RCC 7860 (cell line): ENCODE measurements around the gene GNAL.

Source experiments
- DNase-seq: peaks from one replicate; pipeline ENCODE4 v3.0.0-alpha.2; 2015; ENCODE audit warnings: low spot score
- FAIRE-seq: peaks from 2 replicates; lab custom pipeline; 2012; peaks lifted over from hg19 to GRCh38; lab: Jason Lieb, UNC

Gene GNAL

GRCh38 chr18:11865071-11865470, 176.0 kb downstream of the GNAL start:
- no peak for DNase-seq
- no peak for FAIRE-seq

DNA sequence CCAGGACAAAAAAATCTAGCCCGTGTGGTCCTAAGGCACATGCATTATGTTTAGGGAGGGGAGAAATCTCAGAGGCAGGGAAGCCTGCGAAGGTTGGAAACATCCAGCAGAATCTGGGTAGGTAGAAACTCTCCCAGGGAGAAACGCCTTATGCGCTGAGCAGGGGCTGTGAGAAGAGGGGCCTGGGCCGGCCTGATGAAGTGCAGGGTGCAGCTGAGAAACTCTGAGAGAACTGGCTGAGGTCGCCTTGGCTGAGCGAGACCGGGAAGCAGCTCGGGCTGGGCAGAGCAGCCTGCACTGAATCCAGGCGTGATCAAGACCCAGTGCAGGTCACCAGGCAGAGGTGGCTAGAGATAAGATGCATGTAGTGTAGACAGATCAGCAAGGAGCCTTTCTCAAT, 177.3 kb downstream of the GNAL start:
- DNase-seq (no peak), FAIRE-seq (no peak)

GRCh38 chr18:11866764-11867163, 177.7 kb downstream of the GNAL start:
- FAIRE-seq (no peak), DNase-seq (no peak)

DNA sequence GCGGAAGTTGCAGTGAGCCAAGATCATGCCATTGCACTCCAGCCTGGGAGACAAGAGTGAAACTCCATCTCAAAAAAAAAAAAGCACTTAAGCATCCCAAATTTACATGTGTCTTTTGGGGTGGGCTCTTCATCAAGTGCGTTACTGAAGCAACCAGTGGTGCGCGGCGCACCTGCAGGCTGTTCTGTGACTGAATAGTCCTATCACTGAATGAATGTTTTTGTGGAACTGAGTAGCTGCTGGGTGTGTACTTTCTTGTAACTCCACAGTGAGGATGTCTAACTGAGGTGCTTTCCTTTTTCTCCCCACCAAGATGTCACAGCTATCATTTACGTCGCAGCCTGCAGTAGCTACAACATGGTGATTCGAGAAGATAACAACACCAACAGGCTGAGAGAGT, 179.2 kb downstream of the GNAL start:
- no peak for FAIRE-seq

DNA sequence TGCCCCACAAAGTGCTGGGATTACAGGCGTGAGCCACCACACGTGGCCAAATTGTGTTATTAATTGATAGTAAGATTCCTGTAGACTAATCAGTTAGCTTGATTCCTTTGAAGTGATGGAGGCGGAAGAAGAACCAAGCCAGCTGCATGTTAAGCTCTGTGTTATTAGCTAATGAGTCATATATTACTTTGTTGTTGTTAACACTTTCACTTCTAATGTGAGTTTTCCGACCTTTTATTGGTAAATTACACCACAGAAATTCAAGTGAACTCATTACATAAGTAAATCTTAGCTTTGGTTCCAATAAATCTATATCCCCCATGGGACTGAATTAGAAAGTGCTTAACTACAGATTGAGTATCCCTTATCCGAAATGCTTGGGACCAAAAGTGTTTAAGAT, 182.4 kb downstream of the GNAL start:
- FAIRE-seq (no peak), DNase-seq (no peak)

More for the DNA sequence above, 179.2 kb downstream of the GNAL start:
- no peak for DNase-seq

GRCh38 chr18:11872479-11873136, 183.5 kb downstream of the GNAL start:
- DNase-seq (peak; percentile 29), FAIRE-seq (no peak)

GRCh38 chr18:11873670-11874340, 184.7 kb downstream of the GNAL start:
- DNase-seq (no peak), FAIRE-seq (no peak)

DNA sequence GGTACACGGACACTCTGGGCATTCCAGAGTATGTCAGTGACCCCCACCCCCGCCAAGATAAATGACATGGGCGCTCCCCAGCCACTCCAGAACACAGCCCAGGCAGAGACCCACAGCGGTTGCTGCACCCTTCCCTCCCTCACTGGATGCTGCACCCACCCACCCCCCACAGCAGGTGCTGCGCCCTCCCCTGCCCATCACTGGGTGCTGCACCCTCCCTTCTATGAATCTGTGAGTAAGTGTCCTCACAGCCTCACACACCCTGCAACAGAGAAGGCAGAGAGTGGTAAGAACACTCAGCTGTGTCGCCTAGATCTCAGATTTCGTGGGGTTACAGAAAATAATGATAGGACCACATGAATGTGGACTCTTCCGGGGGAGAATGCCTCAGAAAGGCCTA, 185.6 kb downstream of the GNAL start:
- DNase-seq (no peak), FAIRE-seq (no peak)

DNA sequence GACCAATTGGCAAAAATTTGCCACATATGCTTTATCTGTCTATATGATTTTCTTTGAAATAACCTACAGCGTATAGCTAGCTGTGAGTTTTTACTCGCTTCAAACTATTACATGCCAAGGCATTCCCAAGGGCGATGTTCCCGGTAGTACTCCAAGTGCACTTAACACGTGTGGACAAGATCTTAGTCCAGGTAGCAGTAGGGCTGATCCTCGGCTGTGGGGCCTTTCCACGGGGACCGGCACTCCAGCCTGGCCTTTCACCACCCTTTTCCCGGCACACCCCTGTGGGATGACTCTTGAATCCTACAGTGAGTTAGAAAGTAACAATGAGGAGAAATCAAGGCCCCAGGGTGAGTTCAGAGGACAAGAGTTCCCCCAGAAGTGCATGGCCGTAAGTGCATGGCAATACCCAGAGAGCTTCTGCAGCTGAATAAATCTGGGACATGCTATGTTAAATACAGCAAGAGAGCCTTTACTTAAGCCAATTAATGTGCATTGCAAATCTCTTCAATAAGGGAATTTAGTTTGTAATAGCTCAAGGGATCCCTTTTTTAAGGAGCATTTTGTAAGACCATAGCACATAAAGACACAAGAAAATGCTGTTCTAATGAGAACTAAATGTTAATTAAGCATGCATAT, 188.6 kb downstream of the GNAL start:
- no peak for FAIRE-seq

GRCh38 chr18:11880586-11881304, 191.7 kb downstream of the GNAL start:
- no peak for FAIRE-seq
- DNase-seq: no peak

More for the DNA sequence above, 188.6 kb downstream of the GNAL start:
- no peak for DNase-seq

GRCh38 chr18:11882636-11883035, 193.6 kb downstream of the GNAL start:
- no peak for FAIRE-seq
- no peak for DNase-seq

DNA sequence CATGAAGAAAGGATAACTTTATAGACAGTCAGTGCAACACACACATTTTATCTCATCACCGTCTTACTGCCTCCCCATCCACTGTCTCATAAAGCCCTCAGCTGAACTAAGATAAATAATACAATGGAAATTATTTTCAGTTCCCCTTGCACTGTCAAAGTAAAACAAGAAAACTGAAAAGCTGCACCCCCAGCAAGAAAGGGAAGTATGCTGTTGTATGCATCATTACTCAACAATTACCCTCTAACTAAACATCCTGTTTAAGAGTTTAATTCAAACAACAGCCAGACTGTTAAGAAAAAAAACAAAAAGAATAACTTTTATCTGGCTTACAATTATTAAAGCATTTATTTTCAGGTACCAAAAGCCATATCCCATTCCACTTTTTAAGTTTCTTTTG, 194.1 kb downstream of the GNAL start:
- FAIRE-seq (no peak), DNase-seq (no peak)

DNA sequence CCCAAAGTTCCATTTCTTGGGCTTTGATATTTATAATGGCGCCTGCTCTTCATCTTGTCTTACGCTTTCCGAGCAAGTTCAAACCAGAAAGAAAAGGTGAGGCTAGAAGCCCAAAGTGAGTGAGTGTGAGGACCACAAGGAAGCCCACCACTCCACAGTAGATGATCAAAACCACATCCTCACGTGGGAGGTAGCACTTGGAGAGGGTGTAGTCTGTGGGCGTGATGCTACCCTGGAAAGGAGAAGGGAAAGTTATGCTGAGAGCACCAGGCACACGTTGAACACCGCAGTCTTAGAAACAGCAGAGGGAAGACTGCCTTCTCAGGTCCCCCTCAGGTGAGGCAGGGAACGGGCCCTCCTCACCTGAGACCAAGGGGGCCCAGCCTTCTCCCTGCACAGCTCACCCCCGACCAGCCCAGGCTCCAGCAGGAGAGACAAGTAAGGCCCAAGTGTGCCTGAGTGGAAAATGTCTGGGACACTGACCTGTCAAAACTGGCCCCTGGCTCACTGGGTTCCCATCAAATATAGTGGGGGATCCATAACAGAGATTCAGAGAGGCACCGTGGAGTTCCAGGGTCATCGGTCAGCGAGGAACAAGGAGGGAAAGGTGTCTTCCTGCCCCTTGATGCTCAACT, 195.4 kb downstream of the GNAL start:
- DNase-seq: no peak
- FAIRE-seq: no peak

- FAIRE-seq (no peak), DNase-seq (no peak)
These were observed 196.3 kb downstream of the GNAL start for GRCh38 chr18:11885278-11885947.

- FAIRE-seq: no peak
- DNase-seq: no peak
These were observed 197.6 kb downstream of the GNAL start for GRCh38 chr18:11886577-11887110.

- FAIRE-seq (peak; percentile 85), DNase-seq (peak; percentile 80)
These were observed 198.5 kb downstream of the GNAL start for GRCh38 chr18:11887328-11888128.

DNA sequence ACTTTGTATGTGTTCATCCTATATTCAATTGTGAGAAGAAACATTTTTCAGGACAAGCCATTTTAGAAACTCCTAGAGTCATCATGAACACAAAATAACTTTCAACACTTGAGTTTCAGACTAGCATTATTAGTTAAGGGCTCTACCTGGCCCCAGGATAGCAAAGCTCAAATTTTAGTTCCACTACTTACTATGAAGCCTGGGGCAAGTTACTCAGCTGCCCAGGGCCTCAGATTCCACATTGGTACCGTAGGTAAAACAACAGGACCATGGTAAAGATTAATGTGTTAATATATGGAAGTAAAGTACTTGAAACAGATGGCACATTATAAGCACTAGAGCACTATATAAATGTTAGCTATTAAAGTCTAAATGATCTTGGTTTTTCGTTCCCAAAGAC, 199.7 kb downstream of the GNAL start:
- DNase-seq (no peak), FAIRE-seq (no peak)

- no peak for DNase-seq
- no peak for FAIRE-seq
These were observed 200.2 kb downstream of the GNAL start for GRCh38 chr18:11889284-11889683.

GRCh38 chr18:11891737-11892136, 202.7 kb downstream of the GNAL start:
- no peak for FAIRE-seq
- DNase-seq: no peak
